Activated T-cell treated with anti-CD3 and anti-CD28 coated beads, Interleukin-2, amount 50 U/mL, for 4 hours (primary cell): ENCODE results near the gene SCFD2. TPM values are rescaled to one million over a fixed set of nuclear protein-coding genes. Genes with fewer than 3 reads are reported as not detected.

Source experiments
- ATAC-seq, 2 donors: fragments of 200-7000 bp; cut with Tn5 transposase; one replicate each; pipeline ENCODE4 v1.10.0; 2021
- DNase-seq: peaks from one replicate; pipeline ENCODE4 v3.0.0-alpha.2; 2020
- H3K27me3 Mint-ChIP-seq: one replicate; pipeline ENCODE4 v1.8.0; 2021; ENCODE audit warnings: low read depth, mixed read lengths
- H3K36me3 Mint-ChIP-seq: one replicate; pipeline ENCODE4 v1.8.0; 2022; ENCODE audit warnings: mixed read lengths; ENCODE audit not compliant: insufficient read depth
- H3K4me1 Mint-ChIP-seq: one replicate; pipeline ENCODE4 v1.8.0; 2021; ENCODE audit warnings: low read depth, mixed read lengths
- H3K4me3 Mint-ChIP-seq: one replicate; pipeline ENCODE4 v1.8.0; 2021; ENCODE audit warnings: mild to moderate bottlenecking, moderate library complexity, mixed read lengths
- H3K9me3 Mint-ChIP-seq: one replicate; pipeline ENCODE4 v1.8.0; 2021; ENCODE audit warnings: mixed read lengths
- total RNA-seq, 3 donors: library from RNA; stranded (reverse); gene quantifications; one replicate each; pipeline ENCODE4 v1.2.1, GENCODE V29; 2021

The SCFD2 gene
- total RNA-seq, 3 donors from 2014 or later = 45.0 to 48.9 (median 46.9) TPM

GRCh38 chr4:53120778-53121177 lies 245.1 kb downstream of the SCFD2 start:
- ATAC-seq = no peak
- peaks cover 3% of the 10 kb centered on the region for H3K9me3 Mint-ChIP-seq

DNA sequence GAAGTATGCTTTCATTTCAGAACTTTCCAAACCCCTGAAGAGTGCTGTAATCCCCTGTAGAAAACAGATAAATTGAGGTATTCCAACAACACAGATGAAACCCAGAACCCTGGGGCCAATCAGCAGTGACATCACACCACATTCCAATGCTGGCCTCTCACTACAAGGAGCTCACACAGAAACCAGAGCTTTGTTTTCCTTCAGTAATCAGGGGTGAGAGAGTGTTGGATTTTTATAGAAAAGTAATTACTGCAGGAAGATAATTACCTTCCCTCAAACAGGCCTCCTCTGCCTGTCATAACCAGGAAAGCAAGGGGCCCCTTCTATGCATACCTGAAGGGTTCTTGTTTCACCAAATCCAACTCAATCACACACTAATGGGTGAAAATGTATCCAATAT lies 246.2 kb downstream of the SCFD2 start:
- DNase-seq (no peak), ATAC-seq (no peak)
- Mint-ChIP-seq H3K4me1 (peaks cover 17% of the 10 kb centered on the region), H3K27me3 (no peaks in the 10 kb centered on the region), H3K4me3 (no peak overlapping the region), H3K36me3 (peaks cover 15% of the 10 kb centered on the region), H3K9me3 (peaks cover 3% of the 10 kb centered on the region)

More at GRCh38 chr4:53120778-53121177, 245.1 kb downstream of the SCFD2 start:
- H3K4me1 Mint-ChIP-seq = peaks cover 17% of the 10 kb centered on the region
- H3K36me3 Mint-ChIP-seq = peaks cover 12% of the 10 kb centered on the region
- no peak for DNase-seq
- H3K27me3 Mint-ChIP-seq = no peaks in the 10 kb centered on the region
- H3K4me3 Mint-ChIP-seq = no peak overlapping the region

DNA sequence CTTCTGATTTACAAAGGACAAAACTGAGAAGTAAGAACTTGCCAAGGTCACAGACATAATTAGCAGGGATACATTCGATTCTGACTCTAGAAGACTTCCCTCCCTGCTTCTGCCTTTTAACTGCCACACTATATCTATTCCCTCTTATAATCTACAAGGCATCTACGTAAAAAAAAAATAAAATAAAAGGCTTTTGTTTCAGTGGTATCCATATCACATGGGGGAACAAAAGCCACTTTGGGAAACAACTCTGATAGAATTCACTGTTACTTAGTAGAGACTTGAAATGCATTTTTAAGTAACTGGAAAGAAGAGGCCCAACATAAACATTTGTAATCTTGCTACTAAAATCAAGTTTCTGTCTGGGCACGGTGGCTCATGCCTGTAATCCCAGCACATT lies 247.2 kb downstream of the SCFD2 start:
- Mint-ChIP-seq H3K4me1 (peaks cover 17% of the 10 kb centered on the region), H3K4me3 (no peak overlapping the region), H3K36me3 (peaks cover 15% of the 10 kb centered on the region), H3K9me3 (peaks cover 3% of the 10 kb centered on the region), H3K27me3 (no peaks in the 10 kb centered on the region)
- ATAC-seq = no peak
- DNase-seq = no peak

DNA sequence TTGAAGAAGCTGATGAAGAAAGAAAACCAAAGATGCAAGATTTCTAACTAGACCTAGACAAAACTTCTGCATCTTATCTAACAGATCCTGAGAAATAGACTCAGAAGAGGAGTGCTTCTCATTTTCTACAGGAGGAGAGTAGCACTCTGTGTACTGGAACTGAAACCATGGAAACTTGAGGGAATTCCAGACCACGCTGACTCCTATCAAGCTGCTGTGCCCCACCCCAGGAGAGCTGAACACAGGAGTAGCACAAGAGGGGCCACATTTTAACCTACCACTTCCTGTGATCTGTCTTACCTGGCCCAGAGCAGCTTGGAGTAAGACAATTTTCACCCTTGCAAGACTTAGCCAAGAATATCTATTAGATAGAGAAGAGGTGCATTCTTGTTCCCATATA lies 248.9 kb downstream of the SCFD2 start:
- no peak for ATAC-seq
- H3K4me1 Mint-ChIP-seq = peaks cover 27% of the 10 kb centered on the region
- no peak overlapping the region for H3K4me3 Mint-ChIP-seq

GRCh38 chr4:53113431-53114225 lies 252.2 kb downstream of the SCFD2 start:
- peaks cover 24% of the 10 kb centered on the region for H3K9me3 Mint-ChIP-seq
- H3K36me3 Mint-ChIP-seq = peaks cover 34% of the 10 kb centered on the region
- H3K4me1 Mint-ChIP-seq = peaks cover 27% of the 10 kb centered on the region
- DNase-seq = no peak
- peak; percentile 97 to 99 for ATAC-seq
- no peak overlapping the region for H3K4me3 Mint-ChIP-seq
- no peaks in the 10 kb centered on the region for H3K27me3 Mint-ChIP-seq

More for the DNA sequence above, 248.9 kb downstream of the SCFD2 start:
- DNase-seq = no peak
- Mint-ChIP-seq H3K27me3 (no peaks in the 10 kb centered on the region), H3K36me3 (peaks cover 22% of the 10 kb centered on the region), H3K9me3 (peaks cover 9% of the 10 kb centered on the region)

DNA sequence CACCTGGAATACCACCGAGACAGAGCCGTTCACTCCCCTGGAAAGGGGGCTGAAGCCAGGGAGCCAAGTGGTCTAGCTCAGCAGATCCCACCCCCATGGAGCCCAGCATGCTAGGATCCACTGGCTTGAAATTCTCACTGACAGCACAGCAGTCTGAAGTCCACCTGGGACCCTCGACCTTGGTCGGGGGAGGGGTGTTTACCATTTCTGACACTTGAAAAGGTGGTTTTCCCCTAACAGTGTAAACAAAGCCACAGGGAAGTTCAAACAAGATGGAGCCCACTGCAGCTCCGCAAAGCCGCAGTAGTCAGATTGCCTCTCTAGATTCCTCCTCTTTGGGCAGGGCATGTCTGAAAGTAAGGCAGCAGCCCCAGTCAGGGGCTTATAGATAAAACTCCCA lies 260.5 kb downstream of the SCFD2 start:
- peaks cover 20% of the 10 kb centered on the region for H3K9me3 Mint-ChIP-seq

GRCh38 chr4:53103481-53103880 lies 262.4 kb downstream of the SCFD2 start:
- no peaks in the 10 kb centered on the region for H3K27me3 Mint-ChIP-seq
- ATAC-seq (no peak), DNase-seq (no peak)
- H3K9me3 Mint-ChIP-seq = peaks cover 24% of the 10 kb centered on the region
- H3K36me3 Mint-ChIP-seq = peaks cover 36% of the 10 kb centered on the region
- H3K4me1 Mint-ChIP-seq = peaks cover 10% of the 10 kb centered on the region
- no peak overlapping the region for H3K4me3 Mint-ChIP-seq

More for the DNA sequence above, 260.5 kb downstream of the SCFD2 start:
- ATAC-seq (no peak), DNase-seq (no peak)
- H3K4me1 Mint-ChIP-seq = peaks cover 12% of the 10 kb centered on the region
- no peaks in the 10 kb centered on the region for H3K27me3 Mint-ChIP-seq
- peaks cover 35% of the 10 kb centered on the region for H3K36me3 Mint-ChIP-seq
- H3K4me3 Mint-ChIP-seq = no peak overlapping the region

DNA sequence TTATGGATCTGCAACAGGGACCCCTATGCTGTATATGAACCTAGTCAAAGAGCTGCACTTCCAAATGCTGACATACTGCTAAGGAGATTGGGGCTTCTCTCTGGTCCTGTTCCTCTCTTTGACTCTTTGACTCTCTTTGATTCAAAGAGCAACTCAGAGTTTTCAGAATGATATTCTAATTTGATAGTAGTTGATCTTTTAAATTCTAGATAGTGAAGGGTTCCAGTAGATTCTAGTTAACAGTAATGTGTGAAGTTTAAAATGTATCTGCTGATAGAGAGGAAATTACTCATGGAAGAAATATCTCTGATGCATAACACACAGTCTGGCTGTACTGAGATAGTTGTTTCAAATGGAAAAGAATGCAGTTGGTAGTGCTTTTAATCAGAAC lies 264.7 kb downstream of the SCFD2 start:
- Mint-ChIP-seq H3K9me3 (peaks cover 15% of the 10 kb centered on the region), H3K4me3 (no peak overlapping the region)
- ATAC-seq = peak; percentile 69 to 74

GRCh38 chr4:53100501-53101190 lies 265.2 kb downstream of the SCFD2 start:
- Mint-ChIP-seq H3K27me3 (no peaks in the 10 kb centered on the region), H3K36me3 (peaks cover 35% of the 10 kb centered on the region)

More for the DNA sequence above, 264.7 kb downstream of the SCFD2 start:
- Mint-ChIP-seq H3K36me3 (peaks cover 35% of the 10 kb centered on the region), H3K4me1 (peaks cover 10% of the 10 kb centered on the region), H3K27me3 (no peaks in the 10 kb centered on the region)
- no peak for DNase-seq

GRCh38 chr4:53098681-53099121 lies 267.2 kb downstream of the SCFD2 start:
- Mint-ChIP-seq H3K9me3 (peaks cover 24% of the 10 kb centered on the region), H3K27me3 (no peaks in the 10 kb centered on the region)

More at GRCh38 chr4:53100501-53101190, 265.2 kb downstream of the SCFD2 start:
- Mint-ChIP-seq H3K4me3 (no peak overlapping the region), H3K9me3 (peaks cover 15% of the 10 kb centered on the region), H3K4me1 (peaks cover 10% of the 10 kb centered on the region)
- no peak for DNase-seq
- no peak for ATAC-seq

GRCh38 chr4:53094040-53094439 lies 271.8 kb downstream of the SCFD2 start:
- Mint-ChIP-seq H3K4me1 (no peaks in the 10 kb centered on the region), H3K4me3 (no peak overlapping the region), H3K9me3 (peaks cover 16% of the 10 kb centered on the region), H3K36me3 (peaks cover 18% of the 10 kb centered on the region), H3K27me3 (no peaks in the 10 kb centered on the region)
- no peak for ATAC-seq
- DNase-seq = no peak

More at GRCh38 chr4:53098681-53099121, 267.2 kb downstream of the SCFD2 start:
- ATAC-seq = no peak
- H3K4me3 Mint-ChIP-seq = no peak overlapping the region
- peaks cover 34% of the 10 kb centered on the region for H3K36me3 Mint-ChIP-seq
- DNase-seq = no peak
- H3K4me1 Mint-ChIP-seq = peaks cover 10% of the 10 kb centered on the region

- H3K9me3 Mint-ChIP-seq = peaks cover 23% of the 10 kb centered on the region
- no peaks in the 10 kb centered on the region for H3K27me3 Mint-ChIP-seq
- no peaks in the 10 kb centered on the region for H3K4me1 Mint-ChIP-seq
- H3K36me3 Mint-ChIP-seq = peaks cover 15% of the 10 kb centered on the region
- ATAC-seq (no peak), DNase-seq (no peak)
- no peak overlapping the region for H3K4me3 Mint-ChIP-seq
These were observed 275.7 kb downstream of the SCFD2 start for GRCh38 chr4:53089936-53090729.

GRCh38 chr4:53088152-53088551 lies 277.7 kb downstream of the SCFD2 start:
- no peaks in the 10 kb centered on the region for H3K27me3 Mint-ChIP-seq
- ATAC-seq (no peak), DNase-seq (no peak)
- H3K9me3 Mint-ChIP-seq = peaks cover 29% of the 10 kb centered on the region
- no peak overlapping the region for H3K4me3 Mint-ChIP-seq
- peaks cover 22% of the 10 kb centered on the region for H3K36me3 Mint-ChIP-seq
- no peaks in the 10 kb centered on the region for H3K4me1 Mint-ChIP-seq

DNA sequence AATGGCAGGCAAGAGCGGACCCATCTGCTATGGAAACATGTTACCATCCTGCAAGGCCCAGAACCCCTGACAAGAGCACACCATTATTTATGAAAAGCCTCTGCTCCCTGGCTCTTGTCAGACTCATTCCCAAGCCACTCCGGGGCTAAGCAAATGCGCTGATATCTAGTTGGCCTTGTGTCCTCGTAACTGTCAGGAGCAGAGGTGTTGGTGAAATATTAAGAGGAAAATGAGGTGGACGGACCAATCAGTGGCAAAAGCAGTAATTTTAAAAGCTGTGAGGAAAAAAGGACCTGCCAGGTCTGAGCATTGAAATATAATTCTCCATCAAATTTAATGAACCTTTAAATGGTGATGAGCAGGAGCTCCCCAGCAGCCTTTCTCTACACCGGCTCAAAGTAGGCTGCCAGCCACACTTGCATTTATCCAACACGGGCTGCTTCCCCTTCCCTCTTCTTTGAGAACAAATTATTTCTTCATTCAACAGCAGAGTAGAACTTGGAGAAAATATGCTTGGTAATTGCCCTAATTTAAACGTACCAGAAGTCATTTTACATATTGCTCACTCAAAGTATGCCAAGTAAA lies 289.4 kb downstream of the SCFD2 start:
- Mint-ChIP-seq H3K36me3 (peaks cover 10% of the 10 kb centered on the region), H3K27me3 (no peaks in the 10 kb centered on the region), H3K4me1 (peaks cover 4% of the 10 kb centered on the region), H3K4me3 (no peak overlapping the region), H3K9me3 (no peaks in the 10 kb centered on the region)
- no peak for ATAC-seq
- no peak for DNase-seq
